Stomach (tissue), 4 donors: ENCODE measurements around the gene ARFGEF3.

Source experiments
- POLR2A ChIP-seq, 4 donors: fragments of 450-650 bp; IDR thresholded peaks; one replicate each; pipeline ENCODE4 v1.6.1; 2016; ENCODE audit warnings: antibody characterized with exemption in 4 of 4, control low read depth in 2 of 4, mild to moderate bottlenecking in 1 of 4, moderate library complexity in 1 of 4
- TF ChIP-seq, protein P1 (sequence below), 7 experiments: fragments of 450-650 bp in 4 of 7; fragments of 200-600 bp in 3 of 7; sonication (generic) in 3 of 7; IDR thresholded peaks; one replicate each; pipeline ENCODE4 v1.5.1; 2016 to 2019; ENCODE audit warnings: antibody characterized with exemption in 7 of 7, control low read depth in 2 of 7, mild to moderate bottlenecking in 1 of 7

DNA sequence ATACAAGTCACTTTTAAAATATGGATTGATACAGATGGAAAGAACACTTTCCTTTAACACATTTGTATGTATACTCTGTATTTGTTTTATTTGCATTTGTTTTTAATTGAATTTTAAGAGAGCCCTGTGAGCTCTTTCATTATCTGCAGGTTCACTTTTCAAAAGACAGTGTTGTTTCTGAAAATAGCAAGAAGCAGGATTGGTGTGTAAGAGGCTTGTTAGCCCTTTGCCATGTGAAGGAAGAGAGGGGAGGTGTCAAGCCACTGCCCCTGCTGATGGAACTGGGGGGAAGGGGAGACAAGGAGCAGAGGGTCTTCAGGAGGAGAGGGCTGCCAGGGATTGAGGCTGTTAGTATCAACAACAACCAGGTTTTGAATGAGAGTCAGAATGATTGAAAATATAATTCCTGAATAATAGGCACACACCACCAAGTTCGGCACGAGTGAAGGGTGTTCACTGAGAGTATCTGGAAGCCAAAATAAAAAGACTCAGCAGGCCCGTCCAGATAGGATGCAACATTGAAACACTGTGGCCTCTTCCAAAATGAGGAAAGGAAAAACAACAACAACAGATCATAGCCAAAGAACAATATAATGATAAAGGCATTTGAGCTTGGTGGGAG, 69.1 kb downstream of the ARFGEF3 start:
- TF ChIP-seq, protein P1, sequence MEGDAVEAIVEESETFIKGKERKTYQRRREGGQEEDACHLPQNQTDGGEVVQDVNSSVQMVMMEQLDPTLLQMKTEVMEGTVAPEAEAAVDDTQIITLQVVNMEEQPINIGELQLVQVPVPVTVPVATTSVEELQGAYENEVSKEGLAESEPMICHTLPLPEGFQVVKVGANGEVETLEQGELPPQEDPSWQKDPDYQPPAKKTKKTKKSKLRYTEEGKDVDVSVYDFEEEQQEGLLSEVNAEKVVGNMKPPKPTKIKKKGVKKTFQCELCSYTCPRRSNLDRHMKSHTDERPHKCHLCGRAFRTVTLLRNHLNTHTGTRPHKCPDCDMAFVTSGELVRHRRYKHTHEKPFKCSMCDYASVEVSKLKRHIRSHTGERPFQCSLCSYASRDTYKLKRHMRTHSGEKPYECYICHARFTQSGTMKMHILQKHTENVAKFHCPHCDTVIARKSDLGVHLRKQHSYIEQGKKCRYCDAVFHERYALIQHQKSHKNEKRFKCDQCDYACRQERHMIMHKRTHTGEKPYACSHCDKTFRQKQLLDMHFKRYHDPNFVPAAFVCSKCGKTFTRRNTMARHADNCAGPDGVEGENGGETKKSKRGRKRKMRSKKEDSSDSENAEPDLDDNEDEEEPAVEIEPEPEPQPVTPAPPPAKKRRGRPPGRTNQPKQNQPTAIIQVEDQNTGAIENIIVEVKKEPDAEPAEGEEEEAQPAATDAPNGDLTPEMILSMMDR (IDR thresholded peaks at IDR 0.05): no peak
- no peak for TF ChIP-seq POLR2A (IDR thresholded peaks at IDR 0.05)
